HPDE6-E6E7 (cell line): Measurements from ENCODE around the gene TLE4.

Experiments used
- DNase-seq: peaks from one replicate; pipeline ENCODE4 v3.0.0; 2011; ENCODE audit warnings: missing footprints; ENCODE audit errors: extremely low spot score

TLE4 gene

DNA sequence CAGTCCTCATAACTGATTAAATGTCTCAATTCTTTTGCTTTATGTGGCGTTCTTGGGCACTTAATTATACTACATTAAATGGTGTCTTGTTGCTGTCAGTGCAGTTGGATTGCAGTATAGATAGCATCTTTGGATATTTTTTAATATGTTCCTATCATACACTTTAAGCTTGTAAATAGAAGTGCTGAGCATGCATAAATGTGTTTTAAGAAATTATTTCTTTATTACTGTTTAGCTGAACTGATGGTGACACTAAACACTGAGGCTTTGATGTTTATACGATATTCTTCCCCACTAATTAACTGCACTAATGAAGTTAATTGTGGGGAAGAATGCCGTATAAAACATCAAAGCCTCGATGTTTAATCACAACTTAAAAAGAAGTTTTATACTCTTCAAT lies 116.6 kb downstream of the TLE4 start:
- no peak for DNase-seq

DNA sequence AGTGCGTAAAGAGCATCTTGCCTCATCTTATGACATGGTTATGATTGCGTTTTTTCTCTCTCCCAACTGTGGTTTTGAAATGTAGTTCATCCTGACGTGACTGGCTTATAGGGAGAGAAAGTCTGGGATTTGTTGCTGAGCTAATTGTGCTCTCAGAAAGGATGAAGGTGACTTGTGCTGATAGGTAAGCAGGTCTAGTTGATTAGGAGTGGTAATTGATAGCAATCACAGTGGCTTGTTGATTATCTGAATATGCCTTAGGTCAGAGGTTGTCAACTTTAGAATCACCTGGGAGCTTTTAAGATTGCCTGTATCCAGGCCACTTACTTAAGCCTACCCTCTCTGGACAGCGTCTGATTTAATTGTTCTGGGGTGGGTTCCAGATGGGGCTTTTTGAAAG lies 117.8 kb downstream of the TLE4 start:
- DNase-seq: no peak

DNA sequence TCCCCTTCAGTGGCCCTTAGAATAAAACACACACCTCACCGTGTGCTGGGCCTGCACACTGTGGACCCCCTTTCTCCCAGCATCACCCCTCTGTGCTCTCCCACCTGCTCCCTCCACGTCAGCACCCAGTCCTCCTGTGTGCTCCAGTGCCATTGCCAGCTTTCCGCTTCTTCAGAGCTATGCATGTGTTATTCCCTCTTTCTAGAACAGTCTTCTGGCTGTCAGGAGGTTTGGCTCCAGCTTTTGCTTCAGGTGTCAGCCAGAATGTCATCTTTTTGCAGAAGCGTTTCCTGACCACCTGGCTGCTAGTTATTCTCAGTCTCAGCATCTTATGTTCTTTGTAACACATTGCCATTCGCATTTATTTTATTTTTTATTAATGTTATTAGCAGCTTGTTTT lies 119.7 kb downstream of the TLE4 start:
- DNase-seq: no peak

DNA sequence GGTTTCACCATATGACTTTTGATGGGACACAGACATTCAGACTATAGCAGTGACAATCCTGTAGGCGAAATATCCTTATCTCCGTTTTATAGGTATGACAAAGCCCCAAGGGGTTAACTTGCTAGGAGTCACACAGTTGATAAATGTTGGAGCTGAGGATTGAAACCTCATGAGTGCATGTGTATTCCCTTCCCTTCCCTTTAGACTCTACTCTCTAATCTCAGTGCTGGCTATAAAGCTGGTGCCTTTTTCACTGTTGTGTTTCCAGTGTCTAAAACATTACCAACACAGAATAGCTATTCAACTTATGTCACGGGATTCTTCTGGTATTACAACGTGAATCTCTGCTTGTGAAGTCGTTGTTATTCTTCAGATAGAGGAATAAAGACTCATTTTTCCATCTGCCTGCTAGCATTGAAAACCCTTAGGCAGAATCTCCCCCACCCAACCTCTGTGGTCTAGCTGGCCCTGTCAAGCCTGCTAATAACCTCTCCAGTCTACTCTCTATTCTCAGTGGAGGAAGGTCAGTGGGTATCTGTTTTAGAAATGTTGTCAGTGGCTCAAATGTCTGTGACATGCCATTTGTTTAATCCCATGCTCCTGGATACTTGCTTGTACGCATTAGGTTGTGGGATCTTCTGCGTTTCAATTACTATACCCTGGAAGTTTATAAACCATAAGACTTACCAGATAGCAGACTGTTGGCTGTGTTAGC lies 121.2 kb downstream of the TLE4 start:
- no peak for DNase-seq

DNA sequence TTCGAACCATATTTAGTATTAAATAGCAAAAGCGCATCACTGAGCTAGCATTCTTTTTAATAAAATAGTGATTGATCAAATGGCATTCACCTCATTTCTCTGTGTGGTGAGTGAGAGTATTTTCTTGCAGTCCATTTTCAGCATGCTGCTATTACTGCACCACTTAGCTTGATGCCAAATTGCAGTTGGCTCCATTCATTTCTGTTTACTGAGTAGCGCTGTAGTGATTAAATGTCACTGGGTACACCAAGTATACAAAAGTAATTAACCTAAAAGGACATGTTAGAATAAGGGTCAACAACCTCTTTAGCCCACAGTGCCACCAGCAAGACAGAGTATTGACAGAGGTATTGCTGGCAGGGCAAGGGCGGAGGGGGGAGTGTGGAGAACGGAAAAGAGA lies 122.0 kb downstream of the TLE4 start:
- DNase-seq: no peak

DNA sequence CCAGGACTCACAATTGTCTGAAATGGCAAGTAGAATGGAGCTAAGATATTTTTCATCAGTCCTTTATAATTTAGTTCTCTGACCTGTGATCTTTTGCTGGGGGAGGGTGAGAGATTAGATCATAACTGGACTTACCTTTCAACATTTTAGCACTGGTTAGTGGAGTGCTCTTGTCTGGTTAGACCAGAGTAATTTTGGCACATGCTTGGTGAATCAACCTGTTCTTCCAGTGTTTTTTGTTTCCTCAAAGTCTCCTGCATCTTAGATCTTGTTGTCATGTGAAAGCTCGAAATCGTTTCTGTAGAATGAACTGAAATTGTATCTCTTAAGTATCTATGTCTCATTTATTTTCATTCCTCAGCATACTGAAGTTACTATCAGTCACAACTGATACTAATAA lies 122.4 kb downstream of the TLE4 start:
- no peak for DNase-seq

DNA sequence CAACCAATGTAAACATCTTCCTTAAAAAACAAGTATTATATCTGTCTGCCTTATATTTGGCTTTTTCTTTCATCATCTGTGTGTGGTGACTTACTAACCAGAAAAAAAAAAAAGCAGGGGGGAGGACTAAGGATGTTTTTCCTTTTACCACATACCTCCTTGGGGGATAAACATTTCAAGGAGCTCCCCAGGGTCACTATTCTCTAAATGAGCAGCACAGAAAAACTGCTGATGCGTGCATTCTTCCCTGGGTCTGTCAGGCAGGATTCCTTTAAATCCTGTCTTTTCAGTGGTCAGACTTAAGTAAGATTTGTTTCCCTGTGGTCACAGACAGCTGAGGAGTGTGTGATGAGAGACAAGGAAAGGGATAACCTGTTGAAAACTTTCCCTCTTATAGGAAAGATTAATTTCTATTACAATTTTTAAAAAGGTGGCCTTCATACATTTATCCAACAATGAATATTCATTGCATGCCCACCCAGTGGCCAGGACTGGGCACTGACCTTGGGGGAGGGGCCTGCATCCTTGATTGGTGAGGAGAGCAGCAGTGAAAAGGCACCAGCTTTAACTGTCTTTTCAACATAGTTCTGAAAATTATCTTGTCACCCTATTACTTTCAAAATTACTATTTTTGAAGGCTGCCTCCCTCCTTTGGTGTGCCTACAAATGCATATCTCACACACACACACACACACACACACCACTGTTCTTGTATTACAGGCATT lies 123.1 kb downstream of the TLE4 start:
- no peak for DNase-seq

DNA sequence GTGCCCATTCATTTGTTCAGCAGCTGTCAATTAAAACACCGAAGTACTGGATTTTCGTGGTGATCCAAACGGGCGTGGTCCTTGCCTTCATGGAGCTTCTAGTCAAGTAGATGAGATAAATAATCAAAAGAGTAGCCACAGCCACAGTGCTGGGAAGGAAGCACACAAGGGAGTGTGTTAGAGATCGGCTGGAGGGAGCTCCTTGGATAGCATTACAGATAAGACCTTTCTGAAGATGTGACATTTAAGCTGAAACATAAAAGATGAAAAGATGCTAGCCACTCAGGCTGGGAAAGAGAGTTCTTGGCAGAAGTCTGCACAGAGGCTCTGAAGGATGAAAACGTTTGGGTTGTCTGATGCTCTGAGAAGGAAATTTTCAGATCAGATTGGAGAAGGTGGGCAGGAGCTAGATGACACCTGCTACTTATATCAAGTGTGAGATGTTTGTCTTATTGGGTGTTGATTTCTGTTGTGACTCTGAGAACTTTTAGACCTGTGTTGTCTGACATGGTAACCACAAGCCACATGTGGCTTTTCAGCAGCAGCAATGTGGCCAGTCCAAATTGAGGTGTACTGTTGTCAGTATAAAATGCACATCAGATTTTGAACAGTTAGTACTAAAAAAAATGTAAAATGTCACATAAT lies 123.9 kb downstream of the TLE4 start:
- no peak for DNase-seq

DNA sequence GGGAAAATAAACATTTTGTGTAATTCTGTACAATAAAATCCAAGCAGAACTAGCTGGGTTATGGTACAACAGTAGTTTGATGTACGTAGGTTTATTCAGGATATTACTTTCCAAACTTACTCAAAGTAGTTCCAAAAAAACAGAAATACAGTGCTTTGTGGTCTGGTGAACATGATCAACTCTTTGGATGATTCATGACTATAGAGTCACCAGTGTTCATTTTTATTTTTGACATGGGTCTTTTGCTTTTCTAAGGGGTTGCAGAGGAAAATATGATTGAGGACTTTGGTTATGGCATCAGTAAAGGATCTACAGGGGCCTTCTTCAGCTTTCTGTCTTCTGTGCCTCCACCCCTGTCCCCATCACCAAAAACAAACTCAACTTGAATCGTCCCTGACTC lies 127.2 kb downstream of the TLE4 start:
- DNase-seq: no peak

DNA sequence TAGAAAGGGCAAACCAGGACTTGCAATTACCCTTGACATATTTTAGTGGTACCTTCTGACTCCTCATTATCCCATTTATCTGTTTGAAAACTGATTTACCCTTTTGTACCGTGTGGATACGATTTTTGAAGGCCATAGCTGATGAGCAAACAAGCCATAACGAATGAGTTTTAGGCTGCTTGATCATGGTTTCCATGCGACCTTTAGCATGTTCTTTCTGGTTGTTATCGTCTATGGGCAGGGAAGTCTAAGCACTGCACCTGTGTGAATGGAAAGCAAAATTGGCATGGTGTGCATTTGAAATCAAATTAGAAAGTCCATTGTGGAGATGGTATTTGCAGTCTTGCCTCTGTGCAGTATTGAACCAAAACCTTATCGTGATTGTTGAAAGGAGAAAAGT lies 127.7 kb downstream of the TLE4 start:
- DNase-seq: no peak

DNA sequence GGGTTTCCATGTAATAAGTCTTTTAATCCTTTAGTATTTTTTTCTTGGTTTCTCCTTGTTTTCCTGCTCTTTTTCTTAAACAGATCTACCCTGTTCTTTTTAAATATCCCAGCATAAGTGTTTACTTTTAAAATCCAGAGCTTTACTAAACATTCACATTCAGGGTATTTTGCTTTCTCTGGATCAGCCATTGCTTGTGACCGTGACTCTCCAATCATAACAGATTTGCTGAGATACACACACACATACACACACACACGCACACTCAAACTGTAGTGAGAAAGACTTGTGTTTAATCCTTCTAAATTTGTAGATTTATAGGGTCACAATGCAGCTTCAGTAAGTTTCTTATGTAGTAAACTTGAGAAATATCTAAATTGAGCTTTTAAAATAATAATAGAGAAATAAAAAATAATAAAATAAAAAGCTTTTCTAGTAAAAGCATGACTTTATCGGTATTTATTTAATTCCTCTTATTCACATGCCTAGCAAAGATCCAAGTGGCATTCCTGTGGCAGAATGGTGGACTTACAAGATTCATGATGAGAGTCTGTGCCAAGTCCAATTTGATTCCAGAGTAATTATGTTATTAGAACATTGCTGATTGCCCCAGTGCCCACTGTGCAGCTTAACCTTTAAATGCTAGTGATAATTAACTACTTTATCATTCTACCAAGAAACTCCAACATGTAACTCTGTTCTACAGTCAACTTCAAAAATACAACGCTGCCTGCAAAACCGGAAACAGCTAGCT lies 129.0 kb downstream of the TLE4 start:
- DNase-seq: no peak

DNA sequence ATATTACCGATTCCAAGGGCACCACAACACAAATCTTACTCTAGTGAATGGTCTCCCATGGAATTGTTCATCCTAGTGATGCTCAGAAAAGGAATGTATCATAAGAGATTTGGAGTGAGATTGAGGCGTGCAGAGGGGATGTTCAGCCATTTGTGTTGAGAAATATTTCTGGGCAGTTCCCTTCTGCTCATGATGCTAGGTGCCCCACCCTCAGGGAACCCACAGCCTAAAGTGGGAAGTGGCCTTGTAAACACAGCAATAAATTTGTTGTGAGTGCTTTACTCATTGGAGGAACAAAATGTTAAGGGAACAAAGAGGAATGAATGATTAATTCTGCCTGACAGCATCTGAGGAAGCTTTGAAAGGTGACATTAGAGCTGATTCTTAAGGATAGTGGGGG lies 129.9 kb downstream of the TLE4 start:
- DNase-seq: no peak

DNA sequence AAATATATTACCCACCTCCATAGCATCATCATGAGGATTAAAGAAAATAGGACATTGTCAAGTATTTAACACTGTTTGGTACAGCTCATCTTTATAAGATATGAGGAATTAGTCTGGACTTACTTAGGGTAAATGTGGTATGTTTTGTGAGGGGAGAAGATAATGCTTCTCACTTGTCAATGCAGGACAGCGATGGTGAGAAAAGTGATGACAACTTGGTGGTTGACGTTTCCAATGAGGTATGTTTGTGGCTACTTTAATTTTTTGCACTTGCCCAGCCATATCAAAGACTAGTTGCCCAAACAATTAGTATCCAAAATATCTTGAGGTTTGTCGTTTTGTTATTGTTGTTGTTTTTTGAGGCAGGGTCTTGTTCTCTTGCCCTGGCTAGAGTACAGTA lies 133.9 kb downstream of the TLE4 start:
- DNase-seq: no peak

DNA sequence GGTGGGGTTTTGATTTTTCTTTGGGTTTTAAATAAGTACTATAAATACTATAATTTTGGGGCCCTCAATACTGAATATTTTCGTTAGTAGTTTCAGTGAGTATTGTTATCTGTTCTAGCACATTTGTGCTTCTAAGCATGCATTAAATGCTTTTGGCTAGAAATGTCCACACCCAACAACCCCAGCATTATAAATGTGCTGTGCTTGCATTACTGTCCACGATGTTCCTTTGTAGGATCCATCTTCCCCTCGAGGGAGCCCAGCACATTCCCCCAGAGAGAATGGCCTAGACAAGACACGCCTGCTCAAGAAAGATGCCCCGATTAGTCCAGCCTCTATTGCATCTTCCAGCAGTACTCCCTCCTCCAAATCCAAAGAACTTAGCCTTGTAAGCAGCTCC lies 134.7 kb downstream of the TLE4 start:
- no peak for DNase-seq

DNA sequence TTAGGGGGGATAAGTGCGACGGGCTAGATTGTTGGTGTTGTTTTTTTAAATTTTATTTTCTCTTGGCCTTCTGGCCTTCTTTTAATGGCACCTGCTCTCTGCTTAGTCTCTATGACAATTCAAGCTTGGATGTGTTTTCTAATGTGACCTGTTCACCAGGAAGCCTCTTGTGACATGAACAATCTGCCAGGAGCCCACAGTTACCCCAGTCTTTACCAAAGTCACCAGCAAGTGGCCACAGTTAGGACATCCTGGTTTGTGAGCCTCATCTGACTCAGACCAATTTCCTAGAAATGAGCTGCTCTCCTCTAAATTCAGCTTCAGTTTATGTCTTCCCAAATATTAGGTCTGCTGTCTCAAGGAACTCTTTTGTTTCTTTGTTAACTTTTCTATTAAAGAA lies 135.8 kb downstream of the TLE4 start:
- DNase-seq: no peak

DNA sequence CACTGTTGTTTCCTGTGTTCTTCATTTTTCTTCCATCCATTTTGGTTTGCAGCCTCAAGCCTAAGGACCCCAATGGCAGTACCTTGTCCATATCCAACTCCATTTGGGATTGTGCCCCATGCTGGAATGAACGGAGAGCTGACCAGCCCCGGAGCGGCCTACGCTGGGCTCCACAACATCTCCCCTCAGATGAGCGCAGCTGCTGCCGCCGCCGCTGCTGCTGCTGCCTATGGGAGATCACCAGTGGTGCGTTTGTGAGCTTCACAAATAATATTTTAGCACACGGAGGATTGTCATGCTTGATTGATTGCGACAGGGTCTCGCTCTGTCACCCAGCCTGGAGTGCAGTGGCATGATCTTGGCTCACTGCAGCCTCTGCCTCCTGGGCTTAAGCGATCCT lies 136.8 kb downstream of the TLE4 start:
- DNase-seq: no peak

DNA sequence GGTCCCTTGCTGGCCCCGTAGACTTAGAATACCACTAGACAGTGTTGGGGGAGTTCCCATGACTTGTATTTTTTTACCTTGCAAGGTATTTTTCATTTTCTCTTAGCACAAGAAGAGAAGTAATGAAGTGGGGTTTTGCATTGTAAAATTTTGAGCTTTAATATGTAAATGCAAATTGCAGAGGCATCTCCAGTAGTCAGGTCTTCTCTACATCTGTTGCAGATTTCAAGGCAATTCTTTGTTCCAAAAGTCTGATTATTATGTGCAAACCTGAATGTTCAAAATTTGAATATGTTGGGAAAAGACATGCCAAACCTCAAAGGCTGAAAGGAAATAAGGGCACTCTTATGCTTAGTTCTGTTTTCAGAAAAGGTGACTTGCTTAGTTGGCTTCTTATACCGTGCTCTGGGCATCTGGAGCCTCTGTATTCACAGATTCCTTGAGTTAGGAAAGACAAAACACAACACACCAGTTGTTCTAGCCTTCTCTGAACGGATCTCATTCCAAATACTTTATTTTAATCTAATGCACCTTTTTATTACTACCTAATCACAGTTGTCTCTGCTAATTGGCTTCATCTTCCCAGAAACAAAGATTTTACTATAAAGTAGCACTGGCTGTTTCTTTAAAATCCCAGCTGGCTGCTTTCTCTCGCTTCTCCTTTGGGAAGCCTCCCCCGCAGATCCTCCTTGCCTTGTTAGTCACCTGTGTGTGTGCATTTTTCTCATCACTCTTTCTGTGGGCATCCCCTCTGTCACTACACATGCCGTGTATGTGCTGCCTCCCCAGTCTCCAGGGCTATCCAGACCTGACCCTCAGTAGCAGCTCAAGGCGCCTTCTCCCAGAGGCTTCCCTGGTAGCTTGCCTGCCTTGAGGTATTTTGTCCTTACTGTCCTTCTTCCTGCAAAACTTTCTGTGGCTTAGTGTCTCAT lies 138.2 kb downstream of the TLE4 start:
- DNase-seq: no peak

DNA sequence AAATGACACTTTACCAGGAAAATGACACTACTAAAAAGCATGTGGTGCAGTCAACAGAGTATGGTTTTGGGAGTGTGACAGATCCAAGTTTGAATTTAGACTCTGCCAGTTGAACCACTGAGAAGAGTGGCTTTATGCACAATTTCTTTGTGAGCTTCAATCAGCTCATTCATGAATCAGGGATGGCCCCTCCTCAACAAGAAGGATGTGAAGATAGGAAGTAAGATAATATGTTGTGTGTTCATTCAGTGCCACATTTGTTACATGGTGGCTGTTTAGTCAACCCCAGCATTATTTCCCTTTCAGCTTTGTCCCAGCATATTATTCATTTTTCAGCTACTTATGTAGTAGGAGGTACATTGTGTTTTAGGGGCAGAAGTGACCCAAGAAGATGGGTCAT lies 140.1 kb downstream of the TLE4 start:
- no peak for DNase-seq

DNA sequence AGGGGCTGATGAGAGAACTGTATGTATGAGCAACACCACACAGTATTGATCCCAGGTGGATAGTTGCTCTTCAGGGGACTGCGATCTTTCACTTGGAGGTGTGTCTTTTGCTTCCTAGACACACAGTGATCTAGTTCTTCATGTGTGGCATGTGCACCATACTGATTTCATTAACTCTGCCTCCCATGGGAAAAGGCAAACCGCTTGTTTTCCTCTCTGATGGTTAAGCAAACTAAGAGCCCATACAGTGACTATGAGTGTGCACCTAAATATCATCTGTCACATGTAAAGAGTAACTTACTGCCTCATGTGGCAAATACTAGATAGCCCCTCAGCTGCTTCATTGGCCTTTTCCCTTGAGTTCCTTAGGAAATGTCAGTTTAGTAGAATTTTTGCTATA lies 147.3 kb downstream of the TLE4 start:
- DNase-seq: no peak

DNA sequence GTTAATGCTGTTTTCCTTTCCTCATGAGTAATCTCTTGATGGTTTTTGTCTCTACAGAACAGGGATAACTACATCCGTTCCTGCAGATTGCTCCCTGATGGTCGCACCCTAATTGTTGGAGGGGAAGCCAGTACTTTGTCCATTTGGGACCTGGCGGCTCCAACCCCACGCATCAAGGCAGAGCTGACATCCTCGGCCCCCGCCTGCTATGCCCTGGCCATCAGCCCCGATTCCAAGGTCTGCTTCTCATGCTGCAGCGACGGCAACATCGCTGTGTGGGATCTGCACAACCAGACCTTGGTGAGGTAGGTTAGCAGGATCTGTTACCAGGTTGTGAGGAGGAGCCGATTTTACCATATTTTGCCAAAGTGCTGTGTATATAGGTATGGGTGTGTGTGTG lies 148.2 kb downstream of the TLE4 start:
- DNase-seq: no peak

DNA sequence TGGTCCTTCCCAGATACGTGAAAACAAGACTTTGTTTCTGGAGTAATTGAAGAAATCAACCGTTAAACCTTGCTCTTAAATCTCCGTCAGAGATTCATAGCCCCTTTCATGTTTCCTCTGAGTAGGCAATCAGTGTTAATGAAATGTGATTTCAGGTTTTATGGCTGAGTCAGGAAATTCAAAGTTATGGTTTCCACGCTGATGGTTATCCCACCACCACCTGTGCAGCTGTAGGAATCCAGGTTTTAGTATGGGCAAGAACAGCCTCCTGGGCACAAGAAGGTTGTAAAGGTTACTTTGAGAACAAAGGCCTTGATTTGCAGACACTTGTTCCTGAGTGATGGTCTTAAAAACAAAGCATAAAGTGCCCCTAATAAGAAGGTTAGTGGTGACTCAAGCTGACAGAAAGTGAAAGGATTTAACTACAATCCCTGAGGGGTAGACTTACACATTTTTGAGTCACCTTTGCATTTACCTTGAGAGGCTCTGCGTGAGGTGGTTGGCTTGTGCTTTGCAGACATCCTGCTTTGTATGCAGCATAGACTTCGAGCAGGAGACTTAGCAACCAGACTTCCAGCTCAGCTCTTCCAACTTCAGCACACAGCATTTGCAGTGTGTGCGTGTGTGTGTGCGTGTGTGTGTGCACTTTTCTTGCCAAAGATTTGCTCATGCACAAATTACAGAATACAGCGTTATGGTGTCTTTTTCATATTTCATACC lies 159.6 kb downstream of the TLE4 start:
- DNase-seq: peak; percentile 38
